HG02610 (cell line): ENCODE measurements around the gene CAPNS1.
"Not testable (repeated sequence)": the region's sequence is repeated elsewhere in the genome, so short reads cannot be mapped to it uniquely, and the experiment has no call there.

ENCODE experiments used
- ATAC-seq: cut with Tn5 transposase; IDR thresholded peaks from one replicate; pipeline ENCODE4 v1.9.1; 2021; ENCODE audit warnings: mild to moderate bottlenecking, moderate library complexity; ENCODE audit not compliant: unreplicated experiment

CAPNS1 gene

GRCh38 chr19:36149673-36150406 is 10.0 kb downstream of the CAPNS1 start:
- no peak for ATAC-seq

GRCh38 chr19:36150586-36150985 is 10.7 kb downstream of the CAPNS1 start:
- ATAC-seq = no peak

GRCh38 chr19:36151144-36152018 is 11.5 kb downstream of the CAPNS1 start:
- ATAC-seq = no peak

- ATAC-seq = no peak
Observed at GRCh38 chr19:36152019-36152351, 12.1 kb downstream of the CAPNS1 start.

- ATAC-seq = no peak
Observed at GRCh38 chr19:36152352-36153091, 12.7 kb downstream of the CAPNS1 start, which contains the start of gene COX7A1. TSS of gene COX7A1 (minus strand) at chr19:36152447. CDS start at chr19:36152407, 40 bp downstream.

GRCh38 chr19:36153126-36153525 is 13.3 kb downstream of the CAPNS1 start:
- no peak for ATAC-seq

- no peak for ATAC-seq
Observed at GRCh38 chr19:36160821-36161596, 21.1 kb downstream of the CAPNS1 start.

GRCh38 chr19:36163813-36164212 is 23.9 kb downstream of the CAPNS1 start:
- ATAC-seq = no peak

GRCh38 chr19:36169084-36169760 is 29.4 kb downstream of the CAPNS1 start:
- ATAC-seq = no peak

GRCh38 chr19:36172852-36173251 is 33.0 kb downstream of the CAPNS1 start:
- no peak for ATAC-seq

GRCh38 chr19:36173846-36174245 is 34.0 kb downstream of the CAPNS1 start:
- not testable (repeated sequence) for ATAC-seq

GRCh38 chr19:36179077-36179476 is 39.2 kb downstream of the CAPNS1 start:
- not testable (repeated sequence) for ATAC-seq

GRCh38 chr19:36182612-36183244 is 42.9 kb downstream of the CAPNS1 start:
- no peak for ATAC-seq

- ATAC-seq = no peak
Observed at GRCh38 chr19:36183245-36183628, 43.4 kb downstream of the CAPNS1 start.

GRCh38 chr19:36186722-36187121 is 46.9 kb downstream of the CAPNS1 start:
- not testable (repeated sequence) for ATAC-seq

- no peak for ATAC-seq
Observed at GRCh38 chr19:36196249-36196648, 56.4 kb downstream of the CAPNS1 start.

- ATAC-seq = no peak
Observed at GRCh38 chr19:36198119-36198518, 58.3 kb downstream of the CAPNS1 start.
